CD4-positive, alpha-beta T cell (primary cell): ENCODE measurements around the gene SENP7. TPM values are rescaled to one million over a fixed set of nuclear protein-coding genes. Genes with fewer than 3 reads are reported as not detected.

Source experiments
- ATAC-seq: fragments of 200-7000 bp; cut with Tn5 transposase; one replicate; pipeline ENCODE4 v1.10.0; 2022; ENCODE audit warnings: mild to moderate bottlenecking; ENCODE audit not compliant: poor library complexity
- CTCF ChIA-PET: fragments of 350-600 bp; sonication (Branson Sonifier 250); formaldehyde crosslinking; loops from one replicate; lab custom pipeline; 2021; ENCODE audit warnings: antibody characterized with exemption, inconsistent platforms; lab: Charles Lee
- POLR2A ChIA-PET: fragments of 350-600 bp; sonication (Branson Sonifier 250); formaldehyde crosslinking; loops from one replicate; lab custom pipeline; 2021; ENCODE audit warnings: antibody characterized with exemption, inconsistent platforms; lab: Charles Lee
- DNase-seq, 14 experiments: peaks; one replicate each; pipeline ENCODE4 v3.0.0-alpha.2; 2013 to 2020; ENCODE audit warnings: mixed read lengths in 2 of 14
- H3K27ac ChIP-seq, 2 donors: one replicate each; pipeline versions ENCODE4 v1.5.1 to v1.7.0; 2013; ENCODE audit warnings: low read length in 2 of 2, low read depth in 1 of 2, mild to moderate bottlenecking in 1 of 2
- H3K27me3 ChIP-seq, 2 experiments: 1 replicate in 1 of 2; 2 replicates in 1 of 2; pipeline versions ENCODE4 v1.6.1 to v1.7.0; 2013; ENCODE audit warnings: low read length in 2 of 2, control low read depth in 1 of 2, mild to moderate bottlenecking in 1 of 2, moderate library complexity in 1 of 2; ENCODE audit not compliant: insufficient read depth in 2 of 2, control insufficient read depth in 1 of 2
- H3K36me3 ChIP-seq: one replicate; pipeline ENCODE4 v1.6.1; 2013; ENCODE audit warnings: low read length, control low read depth; ENCODE audit not compliant: insufficient read depth
- H3K4me1 ChIP-seq: one replicate; pipeline ENCODE4 v1.6.1; 2013; ENCODE audit warnings: low read length, control low read depth; ENCODE audit not compliant: insufficient read depth
- H3K4me3 ChIP-seq: one replicate; pipeline ENCODE4 v1.5.1; 2013; ENCODE audit warnings: mild to moderate bottlenecking, low read length, moderate library complexity
- H3K9me3 ChIP-seq, 2 experiments: 1 replicate in 1 of 2; 2 replicates in 1 of 2; pipeline versions ENCODE4 v1.6.1 to v1.7.0; 2013; ENCODE audit warnings: low read length in 2 of 2, mild to moderate bottlenecking in 2 of 2, control low read depth in 1 of 2, moderate library complexity in 1 of 2; ENCODE audit not compliant: control insufficient read depth in 1 of 2, insufficient read depth in 1 of 2
- H3K27ac Mint-ChIP-seq: one replicate; pipeline ENCODE4 v1.8.0; 2020; ENCODE audit warnings: mixed read lengths
- H3K27me3 Mint-ChIP-seq: one replicate; pipeline ENCODE4 v1.8.0; 2021; ENCODE audit warnings: mixed read lengths
- H3K36me3 Mint-ChIP-seq: one replicate; pipeline ENCODE4 v1.8.0; 2021; ENCODE audit warnings: low read depth, mixed read lengths
- H3K4me1 Mint-ChIP-seq: one replicate; pipeline ENCODE4 v1.8.0; 2021; ENCODE audit warnings: low read depth, mixed read lengths
- H3K4me3 Mint-ChIP-seq: one replicate; pipeline ENCODE4 v1.8.0; 2020; ENCODE audit warnings: mild to moderate bottlenecking, mixed read lengths
- H3K9me3 Mint-ChIP-seq: one replicate; pipeline ENCODE4 v1.8.0; 2020; ENCODE audit warnings: mixed read lengths
- CTCF ChIP-seq: fragments of 200-600 bp; IDR thresholded peaks from one replicate; pipeline ENCODE4 v1.8.0; 2022; ENCODE audit warnings: antibody characterized with exemption, mild to moderate bottlenecking
- intact Hi-C, 2 experiments: fragments of 100-400 bp; cut with DNase I in 1 of 2; cut with micrococcal nuclease in 1 of 2; formaldehyde crosslinking; loops; one replicate each; pipeline versions ENCODE4 v1.15.1 to v1.9.0; 2023 to 2025; cut with DNase I, micrococcal nuclease
- total RNA-seq, 174 experiments: library from RNA in 2 of 174; stranded (reverse) in 2 of 174; gene quantifications; one replicate each; pipeline ENCODE4 v1.2.3 and lab custom pipeline; 2021 to 2026

The SENP7 gene
- total RNA-seq, 2 experiments from 2014 or later: 37.5 to 39.3 TPM

- CTCF ChIA-PET: no interaction called here
- no peaks in the 10 kb centered on the region for H3K4me1 Mint-ChIP-seq
- intact Hi-C loops: no loop called here
- no peaks in the 10 kb centered on the region for H3K27me3 ChIP-seq
- H3K4me3 ChIP-seq: no peak overlapping the region
- H3K27ac Mint-ChIP-seq: no peak overlapping the region
- H3K27me3 Mint-ChIP-seq: no peaks in the 10 kb centered on the region
- no peak overlapping the region for H3K4me3 Mint-ChIP-seq
- ATAC-seq: no peak
- no peaks in the 10 kb centered on the region for H3K36me3 ChIP-seq
- TF ChIP-seq CTCF: no peak
- DNase-seq: no peak
- H3K27ac ChIP-seq: no peak overlapping the region
- POLR2A ChIA-PET: no interaction called here
- H3K4me1 ChIP-seq: no peaks in the 10 kb centered on the region
- no peaks in the 10 kb centered on the region for H3K9me3 ChIP-seq
- H3K36me3 Mint-ChIP-seq: no peaks in the 10 kb centered on the region
- H3K9me3 Mint-ChIP-seq: no peaks in the 10 kb centered on the region
Observed at GRCh38 chr3:101281521-101282030, 231.4 kb downstream of the SENP7 start.

- H3K36me3 Mint-ChIP-seq: peaks cover 5% of the 10 kb centered on the region
- no peaks in the 10 kb centered on the region for H3K27me3 Mint-ChIP-seq
- no peak overlapping the region for H3K27ac Mint-ChIP-seq
- intact Hi-C loops: no loop called here
- H3K4me1 Mint-ChIP-seq: no peaks in the 10 kb centered on the region
- no peaks in the 10 kb centered on the region for H3K9me3 ChIP-seq
- H3K27ac ChIP-seq: no peak overlapping the region
- no peak overlapping the region for H3K4me3 ChIP-seq
- POLR2A ChIA-PET: no interaction called here
- DNase-seq (no peak), ATAC-seq (no peak)
- H3K4me3 Mint-ChIP-seq: no peak overlapping the region
- H3K4me1 ChIP-seq: no peaks in the 10 kb centered on the region
- no peaks in the 10 kb centered on the region for H3K27me3 ChIP-seq
- CTCF ChIA-PET: no interaction called here
- H3K36me3 ChIP-seq: no peaks in the 10 kb centered on the region
- H3K9me3 Mint-ChIP-seq: no peaks in the 10 kb centered on the region
- no peak for TF ChIP-seq CTCF
Observed at GRCh38 chr3:101279765-101280385, 233.1 kb downstream of the SENP7 start.

- no peak for ATAC-seq
- H3K4me1 Mint-ChIP-seq: no peaks in the 10 kb centered on the region
Observed at GRCh38 chr3:101279162-101279561, 233.8 kb downstream of the SENP7 start.

More at GRCh38 chr3:101279162-101279561, 233.8 kb downstream of the SENP7 start:
- no peak overlapping the region for H3K4me3 ChIP-seq
- no peaks in the 10 kb centered on the region for H3K4me1 ChIP-seq
- H3K27me3 ChIP-seq: no peaks in the 10 kb centered on the region
- intact Hi-C loops: no loop called here
- CTCF ChIA-PET: no interaction called here
- H3K36me3 ChIP-seq: no peaks in the 10 kb centered on the region
- H3K9me3 ChIP-seq: no peaks in the 10 kb centered on the region
- H3K27ac Mint-ChIP-seq: no peak overlapping the region
- H3K27ac ChIP-seq: no peak overlapping the region
- TF ChIP-seq CTCF: no peak
- POLR2A ChIA-PET: no interaction called here
- H3K36me3 Mint-ChIP-seq: peaks cover 5% of the 10 kb centered on the region
- no peak overlapping the region for H3K4me3 Mint-ChIP-seq
- H3K9me3 Mint-ChIP-seq: no peaks in the 10 kb centered on the region
- no peaks in the 10 kb centered on the region for H3K27me3 Mint-ChIP-seq
- no peak for DNase-seq
